Upper lobe of left lung (tissue), 4 donors: Measurements from ENCODE around the gene SGTA.

ENCODE experiments used
- CTCF ChIP-seq, 6 experiments: fragments of 450-650 bp in 4 of 6; fragments of 200-600 bp in 2 of 6; sonication (generic) in 2 of 6; IDR thresholded peaks; one replicate each; pipeline ENCODE4 v1.5.1; 2016 to 2019; ENCODE audit warnings: antibody characterized with exemption in 6 of 6
- EP300 ChIP-seq, 4 donors: sonication (generic); formaldehyde crosslinking; IDR thresholded peaks; one replicate each; pipeline ENCODE4 v1.5.1; 2017; ENCODE audit warnings: antibody characterized with exemption in 4 of 4, control low read depth in 2 of 4
- POLR2A ChIP-seq, 4 donors: fragments of 450-650 bp; IDR thresholded peaks; one replicate each; pipeline ENCODE4 v1.5.1; 2016 to 2017; ENCODE audit warnings: antibody characterized with exemption in 4 of 4, mild to moderate bottlenecking in 2 of 4
- POLR2AphosphoS5 ChIP-seq, 2 donors: sonication (generic); formaldehyde crosslinking; IDR thresholded peaks; one replicate each; pipeline ENCODE4 v1.5.1; 2017; ENCODE audit warnings: antibody characterized with exemption in 2 of 2

GRCh38 chr19:2814426-2814825 lies 31.4 kb upstream of the SGTA start:
- TF ChIP-seq EP300 (IDR thresholded peaks at IDR 0.05) (no peak), POLR2A (IDR thresholded peaks at IDR 0.05) (no peak), CTCF (IDR thresholded peaks at IDR 0.05) (no peak), POLR2AphosphoS5 (IDR thresholded peaks at IDR 0.05) (no peak)
